Neural progenitor cell (in vitro differentiated cells): Measurements from ENCODE around the gene ZBTB25. TPM values are rescaled to one million over a fixed set of nuclear protein-coding genes. Genes with fewer than 3 reads are reported as not detected.

Experiments
- DNase-seq: peaks from one replicate; pipeline ENCODE4 v3.0.0-alpha.2; 2016; ENCODE audit warnings: low spot score
- H2AFZ ChIP-seq: fragments of 200-600 bp; sonication (generic); replicated peaks from 2 replicates; pipeline ENCODE4 v1.6.1; 2016; ENCODE audit warnings: antibody characterized with exemption
- H3F3A ChIP-seq: fragments of 200-600 bp; sonication (generic); 2 replicates; pipeline ENCODE4 v1.6.1; 2016; ENCODE audit warnings: antibody characterized with exemption, low read depth
- H3K27ac ChIP-seq: fragments of 200-600 bp; sonication (generic); 2 replicates; pipeline ENCODE4 v1.5.1; 2016; ENCODE audit warnings: mild to moderate bottlenecking
- H3K27me3 ChIP-seq: fragments of 200-600 bp; sonication (generic); 2 replicates; pipeline ENCODE4 v1.6.1; 2016; ENCODE audit warnings: mild to moderate bottlenecking, moderate library complexity
- H3K36me3 ChIP-seq: fragments of 200-600 bp; sonication (generic); 2 replicates; pipeline ENCODE4 v1.5.1; 2016
- H3K4me1 ChIP-seq: fragments of 200-600 bp; sonication (generic); 2 replicates; pipeline ENCODE4 v1.6.1; 2016; ENCODE audit warnings: mixed run types
- H3K4me2 ChIP-seq: fragments of 200-600 bp; sonication (generic); 2 replicates; pipeline ENCODE4 v1.6.1; 2016
- H3K4me3 ChIP-seq: fragments of 200-600 bp; sonication (generic); 2 replicates; pipeline ENCODE4 v1.5.1; 2016
- H3K79me2 ChIP-seq: fragments of 200-600 bp; sonication (generic); 2 replicates; pipeline ENCODE4 v1.6.1; 2016; ENCODE audit warnings: low read depth
- H3K9ac ChIP-seq: fragments of 200-600 bp; sonication (generic); 2 replicates; pipeline ENCODE4 v1.6.1; 2016
- H3K9me3 ChIP-seq: fragments of 200-600 bp; sonication (generic); 2 replicates; pipeline ENCODE4 v1.5.1; 2016; ENCODE audit warnings: low read depth
- H4K20me1 ChIP-seq: fragments of 200-600 bp; sonication (generic); 2 replicates; pipeline ENCODE4 v1.6.1; 2016; ENCODE audit warnings: low read depth
- H3K27ac Mint-ChIP-seq: 3 replicates; pipeline ENCODE4 v1.8.0; 2021; ENCODE audit warnings: mixed read lengths
- H3K27me3 Mint-ChIP-seq: 2 replicates; pipeline ENCODE4 v1.8.0; 2022; ENCODE audit warnings: low read depth, mild to moderate bottlenecking, inconsistent platforms, moderate library complexity, mixed read lengths; ENCODE audit not compliant: insufficient read depth
- H3K36me3 Mint-ChIP-seq: 3 replicates; pipeline ENCODE4 v1.8.0; 2021; ENCODE audit warnings: mixed read lengths
- H3K4me1 Mint-ChIP-seq: 3 replicates; pipeline ENCODE4 v1.8.0; 2021; ENCODE audit warnings: mixed read lengths
- H3K4me3 Mint-ChIP-seq: 3 replicates; pipeline ENCODE4 v1.8.0; 2021; ENCODE audit warnings: mild to moderate bottlenecking, moderate library complexity, mixed read lengths
- H3K9me3 Mint-ChIP-seq: 3 replicates; pipeline ENCODE4 v1.8.0; 2020; ENCODE audit warnings: mixed read lengths
- CTCF ChIP-seq: fragments of 200-600 bp; sonication (generic); IDR thresholded peaks from 2 replicates; pipeline ENCODE4 v1.5.1; 2017; ENCODE audit warnings: antibody characterized with exemption, mild to moderate bottlenecking
- EZH2 ChIP-seq: fragments of 200-600 bp; sonication (generic); IDR thresholded peaks from 2 replicates; pipeline ENCODE4 v1.6.1; 2017; ENCODE audit warnings: antibody characterized with exemption, mild to moderate bottlenecking, moderate library complexity
- EZH2phosphoT487 ChIP-seq: fragments of 200-600 bp; sonication (generic); IDR thresholded peaks from 2 replicates; pipeline ENCODE4 v1.6.1; 2017; ENCODE audit warnings: antibody characterized with exemption
- total RNA-seq: library from RNA; depleted of rRNA; stranded (reverse); fragments of >200 nt; gene quantifications from 2 replicates; pipeline ENCODE4 v1.2.3, GENCODE V29; 2015; ENCODE audit warnings: low replicate concordance

Gene ZBTB25
- total RNA-seq, 1 donor from 2014 or later = 14.3 TPM

DNA sequence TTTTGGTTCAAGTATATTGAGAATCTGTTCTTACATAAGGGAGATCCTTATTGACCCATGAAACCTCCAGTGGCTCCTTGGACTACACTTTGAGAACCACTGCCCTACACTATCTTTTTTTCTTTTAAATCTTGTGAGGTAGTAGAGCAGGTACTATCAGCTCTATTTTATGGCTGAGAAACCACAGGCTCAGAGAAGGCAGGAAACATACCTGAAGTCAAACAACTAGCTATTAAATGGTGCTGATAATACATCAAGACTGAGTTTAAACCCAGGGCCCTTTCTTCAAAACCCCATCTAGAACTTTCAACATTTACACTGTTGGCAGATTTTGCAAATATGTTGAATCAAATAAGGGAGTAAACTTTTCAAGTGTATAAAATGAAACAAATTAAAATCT is 6.9 kb downstream of the ZBTB25 start:
- Mint-ChIP-seq H3K4me3 (no peak overlapping the region), H3K9me3 (no peaks in the 10 kb centered on the region), H3K36me3 (peaks cover 3% of the 10 kb centered on the region), H3K27ac (no peak overlapping the region), H3K4me1 (peaks cover 5% of the 10 kb centered on the region), H3K27me3 (no peaks in the 10 kb centered on the region)
- Histone ChIP-seq H3K27me3 (no peaks in the 10 kb centered on the region), H3K4me1 (peaks cover 7% of the 10 kb centered on the region), H3K4me3 (no peak overlapping the region), H4K20me1 (peaks cover 11% of the 10 kb centered on the region), H3K27ac (no peak overlapping the region), H3K9ac (no peak overlapping the region), H3K79me2 (peaks cover 52% of the 10 kb centered on the region), H2AFZ (no peak overlapping the region), H3K36me3 (no peaks in the 10 kb centered on the region), H3F3A (no peaks in the 10 kb centered on the region), H3K9me3 (no peaks in the 10 kb centered on the region), H3K4me2 (no peak overlapping the region)
- TF ChIP-seq EZH2 (no peak), CTCF (no peak), EZH2phosphoT487 (no peak)
- no peak for DNase-seq

GRCh38 chr14:64495252-64495651 is 8.4 kb downstream of the ZBTB25 start:
- no peaks in the 10 kb centered on the region for H3K9me3 ChIP-seq
- H3K4me3 ChIP-seq = no peak overlapping the region
- H3F3A ChIP-seq = no peaks in the 10 kb centered on the region
- no peaks in the 10 kb centered on the region for H3K27me3 ChIP-seq
- H3K9me3 Mint-ChIP-seq = no peaks in the 10 kb centered on the region
- no peak for DNase-seq
- no peak overlapping the region for H2AFZ ChIP-seq
- peaks cover 37% of the 10 kb centered on the region for H3K79me2 ChIP-seq
- H3K27ac ChIP-seq = no peak overlapping the region
- no peak overlapping the region for H3K4me3 Mint-ChIP-seq
- no peak overlapping the region for H3K9ac ChIP-seq
- no peak overlapping the region for H3K4me2 ChIP-seq
- H3K27me3 Mint-ChIP-seq = no peaks in the 10 kb centered on the region
- H3K36me3 ChIP-seq = no peaks in the 10 kb centered on the region
- H3K4me1 ChIP-seq = no peaks in the 10 kb centered on the region
- peaks cover 19% of the 10 kb centered on the region for H4K20me1 ChIP-seq
- H3K27ac Mint-ChIP-seq = no peak overlapping the region
- TF ChIP-seq EZH2 (no peak), EZH2phosphoT487 (no peak), CTCF (no peak)
- peaks cover 2% of the 10 kb centered on the region for H3K4me1 Mint-ChIP-seq
- H3K36me3 Mint-ChIP-seq = peaks cover 3% of the 10 kb centered on the region

DNA sequence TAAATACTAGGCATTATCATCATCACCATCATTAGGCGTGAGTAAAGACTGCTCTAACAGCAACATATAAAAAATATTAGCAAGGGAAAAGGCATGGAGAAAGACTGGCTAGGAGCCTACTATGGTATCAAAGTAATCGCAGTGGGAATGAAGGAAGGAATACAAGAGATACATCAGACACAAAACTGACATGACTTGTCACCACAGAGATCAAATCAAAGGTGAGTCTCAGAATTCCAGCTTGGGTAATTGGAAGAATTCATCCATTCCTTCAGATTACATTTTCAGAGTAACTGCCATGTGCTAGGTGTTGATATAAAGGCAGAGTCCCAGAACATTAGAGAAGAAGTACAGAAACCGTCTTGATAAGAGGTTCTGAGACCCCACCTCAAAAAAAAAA is 10.2 kb downstream of the ZBTB25 start:
- Mint-ChIP-seq H3K36me3 (peaks cover 2% of the 10 kb centered on the region), H3K4me1 (peaks cover 2% of the 10 kb centered on the region), H3K27ac (no peak overlapping the region), H3K27me3 (no peaks in the 10 kb centered on the region), H3K4me3 (no peak overlapping the region), H3K9me3 (no peaks in the 10 kb centered on the region)
- Histone ChIP-seq H3K27ac (no peak overlapping the region), H2AFZ (no peak overlapping the region), H3K36me3 (peaks cover 5% of the 10 kb centered on the region), H3K4me2 (no peak overlapping the region), H4K20me1 (peaks cover 19% of the 10 kb centered on the region), H3K4me1 (no peaks in the 10 kb centered on the region), H3K4me3 (no peak overlapping the region), H3K9me3 (no peaks in the 10 kb centered on the region), H3K79me2 (peaks cover 21% of the 10 kb centered on the region), H3K27me3 (no peaks in the 10 kb centered on the region), H3F3A (no peaks in the 10 kb centered on the region), H3K9ac (no peak overlapping the region)
- no peak for DNase-seq
- TF ChIP-seq EZH2 (no peak), CTCF (no peak), EZH2phosphoT487 (no peak)
